ENCODE results near the gene FRZB. TPM values are rescaled to one million over a fixed set of nuclear protein-coding genes. Genes with fewer than 3 reads are reported as not detected.

The FRZB gene
- total RNA-seq, 2 donors from 2014 or later = 0.66 to 2.9 TPM

- intact Hi-C loops (cut with DNase I) = no loop called here
- no peak overlapping the region for H3K4me3 ChIP-seq
- no peak overlapping the region for H3K27ac ChIP-seq
- ATAC-seq = no peak
- H3K9me3 ChIP-seq = no peaks in the 10 kb centered on the region
- no peak for DNase-seq
- TF ChIP-seq CTCF (IDR thresholded peaks at IDR 0.05) (no peak), POLR2A (IDR thresholded peaks at IDR 0.05) (no peak)
- no peaks in the 10 kb centered on the region for H3K36me3 ChIP-seq (replicated peaks in 1 of 2; ENCODE audit: insufficient read depth in 1 of 2, low read depth in 2 of 2)
- H3K4me1 ChIP-seq = peaks cover 16% of the 10 kb centered on the region
- 44 to 57% methylated on average over 12 of the region's 12 CpGs for WGBS, 2 donors
- no peaks in the 10 kb centered on the region for H3K27me3 ChIP-seq
These were observed 1.1 kb upstream of the FRZB start for GRCh38 chr2:182867426-182868053.

DNA sequence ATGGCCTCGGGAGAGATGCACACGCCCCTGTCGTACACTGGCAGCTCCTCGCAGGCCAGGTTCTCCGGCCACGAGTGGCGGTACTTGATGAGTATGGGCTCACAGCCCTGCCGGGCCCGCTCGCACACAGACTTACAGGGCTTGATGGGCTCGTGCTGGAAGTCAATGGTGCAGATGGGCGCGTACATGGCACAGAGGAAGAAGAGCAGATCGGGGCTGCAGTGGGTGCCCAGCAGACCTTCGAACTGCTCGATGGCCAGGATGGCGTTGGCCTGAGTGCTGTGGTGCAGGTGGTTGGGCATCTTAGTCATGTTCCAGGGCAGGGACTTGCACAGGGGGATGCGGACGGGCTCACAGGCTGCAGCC lies 359 bp downstream of the FRZB start:
- Histone ChIP-seq H3K9me3 (no peaks in the 10 kb centered on the region), H3K27ac (no peak overlapping the region), H3K4me3 (no peak overlapping the region), H3K4me1 (peaks cover 23% of the 10 kb centered on the region), H3K27me3 (no peaks in the 10 kb centered on the region), H3K36me3 (replicated peaks in 1 of 2; ENCODE audit: insufficient read depth in 1 of 2, low read depth in 2 of 2) (no peaks in the 10 kb centered on the region)
- no peak for TF ChIP-seq POLR2A (IDR thresholded peaks at IDR 0.05)
- no peak for TF ChIP-seq CTCF (IDR thresholded peaks at IDR 0.05)
- ATAC-seq = peak; percentile 22
- 41 to 43% methylated on average over 10 to 19 of the region's 19 CpGs for WGBS, 2 donors
- intact Hi-C loops (cut with DNase I) = no loop called here
- DNase-seq = peak in 2 of 4 donors; percentile 11 to 12

- intact Hi-C loops (cut with DNase I) = no loop called here
- WGBS, 2 donors = 82 to 87% methylated on average over 4 of the region's 4 CpGs
- Histone ChIP-seq H3K27me3 (no peaks in the 10 kb centered on the region), H3K27ac (no peak overlapping the region), H3K36me3 (replicated peaks in 1 of 2; ENCODE audit: insufficient read depth in 1 of 2, low read depth in 2 of 2) (no peaks in the 10 kb centered on the region), H3K4me1 (peaks cover 23% of the 10 kb centered on the region), H3K9me3 (no peaks in the 10 kb centered on the region), H3K4me3 (no peak overlapping the region)
- ATAC-seq (no peak), DNase-seq (no peak)
- TF ChIP-seq POLR2A (IDR thresholded peaks at IDR 0.05) = no peak
- no peak for TF ChIP-seq CTCF (IDR thresholded peaks at IDR 0.05)
These were observed 1.4 kb downstream of the FRZB start for GRCh38 chr2:182864949-182865570.

- no peak for ATAC-seq
- intact Hi-C loops (cut with DNase I) = no loop called here
- H3K36me3 ChIP-seq (replicated peaks in 1 of 2; ENCODE audit: insufficient read depth in 1 of 2, low read depth in 2 of 2) = no peaks in the 10 kb centered on the region
- TF ChIP-seq POLR2A (IDR thresholded peaks at IDR 0.05) = no peak
- TF ChIP-seq CTCF (IDR thresholded peaks at IDR 0.05) = no peak
- no peak overlapping the region for H3K4me3 ChIP-seq
- no peak for DNase-seq
- H3K27ac ChIP-seq = no peak overlapping the region
- no peaks in the 10 kb centered on the region for H3K27me3 ChIP-seq
- peaks cover 23% of the 10 kb centered on the region for H3K4me1 ChIP-seq
- H3K9me3 ChIP-seq = no peaks in the 10 kb centered on the region
These were observed 2.8 kb downstream of the FRZB start for GRCh38 chr2:182863642-182864041.

GRCh38 chr2:182862091-182862490 lies 4.3 kb downstream of the FRZB start:
- Histone ChIP-seq H3K4me1 (peaks cover 19% of the 10 kb centered on the region), H3K36me3 (replicated peaks in 1 of 2; ENCODE audit: insufficient read depth in 1 of 2, low read depth in 2 of 2) (no peaks in the 10 kb centered on the region), H3K9me3 (no peaks in the 10 kb centered on the region), H3K27ac (no peak overlapping the region), H3K27me3 (no peaks in the 10 kb centered on the region), H3K4me3 (no peak overlapping the region)
- DNase-seq (peak; percentile 26 to 45 (median 32)), ATAC-seq (peak; percentile 54)
- intact Hi-C loops (cut with DNase I) = no loop called here
- no peak for TF ChIP-seq CTCF (IDR thresholded peaks at IDR 0.05)
- no peak for TF ChIP-seq POLR2A (IDR thresholded peaks at IDR 0.05)
- WGBS, 2 donors = 19 to 29% methylated on average over 5 of the region's 5 CpGs
